Pancreas (tissue), 10 donors: ENCODE data around the gene BABAM2. TPM values are rescaled to one million over a fixed set of nuclear protein-coding genes. Genes with fewer than 3 reads are reported as not detected.
A peak's percentile ranks its signal among the peaks of the same experiment; 100 is the strongest.

Experiments
- ATAC-seq, 4 donors: fragments of 200-7000 bp; cut with Tn5 transposase; one replicate each; pipeline versions ENCODE4 v1.8.0 to v1.9.1; 2020; ENCODE audit warnings: mild to moderate bottlenecking in 4 of 4, moderate library complexity in 4 of 4
- DNase-seq, 6 donors: peaks; one replicate each; pipeline ENCODE4 v3.0.0-alpha.2; 2020
- FAIRE-seq: peaks from 2 replicates; lab custom pipeline; 2012; peaks lifted over from hg19 to GRCh38; lab: Jason Lieb, UNC
- H3K27ac ChIP-seq, 4 donors: fragments of 200-600 bp; sonication (generic); 1 replicate in 3 of 4; 2 replicates in 1 of 4; pipeline versions ENCODE4 v1.5.0 to v1.8.0; 2020
- H3K27me3 ChIP-seq, 4 donors: fragments of 200-600 bp; one replicate each; pipeline ENCODE4 v1.8.0; 2021
- H3K36me3 ChIP-seq, 3 donors: fragments of 200-600 bp; sonication (generic) in 1 of 3; one replicate each; pipeline versions ENCODE4 v1.5.0 to v1.8.0; 2020 to 2021
- H3K4me1 ChIP-seq, 3 donors: fragments of 200-600 bp; one replicate each; pipeline ENCODE4 v1.8.0; 2021
- H3K4me3 ChIP-seq, 4 donors: fragments of 200-600 bp; sonication (generic) in 2 of 4; one replicate each; pipeline versions ENCODE4 v1.5.0 to v1.8.0; 2020 to 2021
- H3K9me3 ChIP-seq, 4 donors: fragments of 200-600 bp; one replicate each; pipeline ENCODE4 v1.8.0; 2021
- CTCF ChIP-seq, 4 donors: fragments of 200-600 bp; sonication (generic) in 3 of 4; IDR thresholded peaks; one replicate each; pipeline versions ENCODE4 v1.5.0 to v1.8.0; 2021; ENCODE audit warnings: antibody characterized with exemption in 4 of 4
- WGBS, 2 donors: extraction: QIAGEN DNeasy Blood & Tissue Kit; methylation state at CpG; one replicate each; pipeline ENCODE4 v1.1.7; 2013; 5-methylcytosine and 5-hydroxymethylcytosine counted together
- intact Hi-C, 3 donors: fragments of 100-400 bp; cut with DNase I; formaldehyde crosslinking; loops; one replicate each; pipeline versions ENCODE4 v1.11.1 to v1.14.2; 2022
- polyA plus RNA-seq, 2 donors: library from polyadenylated mRNA; stranded (reverse); fragments of 200-250 nt; gene quantifications; one replicate each; pipeline ENCODE4 v1.2.3, GENCODE V29; 2013
- total RNA-seq, 6 donors: library from RNA; stranded (reverse); fragmentation: NEBNext Ultra II Directional in 4 of 6; extraction: Animal tissue kit (Norgen Biotek cat#: 25700) in 4 of 6; gene quantifications; one replicate each; pipeline versions ENCODE4 v1.2.1 to v1.2.4, GENCODE V29; 2021 to 2023
- donor health status: healthy with polysubstance abuse.
- donor health status: DM: no; HTN: no; CAD: no; lungs with moderate emphysema.
- donor health status: DM: no; HTN: no; CAD: no.
- donor health status: control.
- donor health status: control.
- donor health status: Bipolar disorder and iron deficiency.
- donor health status: DM: yes; HTN: yes; CAD: no.
- donor health status: DM: no; HTN: no; CAD: no.
- donor health status: DM: no; HTN: no; CAD: no.
- donor health status: DM: yes; HTN: yes; CAD: no.

Gene BABAM2
- total RNA-seq (10 to 100 TPM; 12.7 to 21.3 (median 16.3) TPM), polyA plus RNA-seq (10 to 100 TPM in 1 of 2 donors, 1 to 10 TPM in 1; 9.4 to 15.5 TPM)

GRCh38 chr2:27890146-27890923 is at the start of gene BABAM2, which contains the start of gene RBKS:
Gene BABAM2 (plus strand): TSS chr2:27890729. CDS start chr2:27894557, 3,828 bp downstream.
Gene RBKS (minus strand): TSS chr2:27890387. CDS start chr2:27890345, 42 bp downstream.
- H3K9me3 ChIP-seq: no peaks in the 10 kb centered on the region
- FAIRE-seq: no peak
- peak within 1 kb of the TSS; percentile 47 to 70 (median 62) for H3K4me3 ChIP-seq
- no peaks in the 10 kb centered on the region for H3K27me3 ChIP-seq
- H3K27ac ChIP-seq: peak within 1 kb of the TSS; percentile 82 to 95 (median 93)
- WGBS, 2 donors: 0% methylated on average over 57 to 79 of the region's 79 CpGs
- no peak for TF ChIP-seq CTCF (IDR thresholded peaks at IDR 0.05)
- intact Hi-C loops: no loop called here
- H3K4me1 ChIP-seq: peaks cover 0 to 13% (median 11%) of the 10 kb centered on the region in 3 donors
- peaks cover 0 to 7% (median 0%) of the 10 kb centered on the region in 3 donors for H3K36me3 ChIP-seq
- ATAC-seq: peak; percentile 95 to 98 (median 98)
- DNase-seq: peak; percentile 80 to 95 (median 89)

- Histone ChIP-seq H3K4me1 (no peaks in the 10 kb centered on the region), H3K27me3 (no peaks in the 10 kb centered on the region), H3K36me3 (peaks cover 0 to 5% (median 0%) of the 10 kb centered on the region in 3 donors), H3K4me3 (no peak overlapping the region), H3K27ac (no peak overlapping the region), H3K9me3 (no peaks in the 10 kb centered on the region)
- no peak for DNase-seq
- no peak for ATAC-seq
- WGBS, 2 donors: 89 to 96% methylated on average over 5 of the region's 5 CpGs
- TF ChIP-seq CTCF (IDR thresholded peaks at IDR 0.05): no peak
- intact Hi-C loops: no loop called here
- FAIRE-seq: no peak
These were observed 47.6 kb upstream of the BABAM2 start for GRCh38 chr2:27842894-27843293.

GRCh38 chr2:27843992-27844391 is 46.5 kb upstream of the BABAM2 start:
- Histone ChIP-seq H3K9me3 (no peaks in the 10 kb centered on the region), H3K27me3 (no peaks in the 10 kb centered on the region), H3K27ac (no peak overlapping the region), H3K4me1 (no peaks in the 10 kb centered on the region), H3K36me3 (peaks cover 0 to 5% (median 0%) of the 10 kb centered on the region in 3 donors), H3K4me3 (no peak overlapping the region)
- DNase-seq (no peak), ATAC-seq (no peak), FAIRE-seq (no peak)
- 98 to 100% methylated on average over 7 of the region's 7 CpGs for WGBS, 2 donors
- intact Hi-C loops: no loop called here
- TF ChIP-seq CTCF (IDR thresholded peaks at IDR 0.05): no peak

- Histone ChIP-seq H3K4me1 (no peaks in the 10 kb centered on the region), H3K27ac (no peak overlapping the region), H3K27me3 (no peaks in the 10 kb centered on the region), H3K4me3 (no peak overlapping the region), H3K36me3 (peaks cover 0 to 5% (median 0%) of the 10 kb centered on the region in 3 donors), H3K9me3 (no peaks in the 10 kb centered on the region)
- no peak for TF ChIP-seq CTCF (IDR thresholded peaks at IDR 0.05)
- ATAC-seq (no peak), DNase-seq (no peak), FAIRE-seq (no peak)
- intact Hi-C loops: no loop called here
- 81 to 91% methylated on average over 4 of the region's 4 CpGs for WGBS, 2 donors
These were observed 45.7 kb upstream of the BABAM2 start for GRCh38 chr2:27844821-27845255.

GRCh38 chr2:27847333-27847732 is 43.2 kb upstream of the BABAM2 start:
- Histone ChIP-seq H3K4me3 (no peak overlapping the region), H3K36me3 (peaks cover 0 to 5% (median 0%) of the 10 kb centered on the region in 3 donors), H3K27me3 (no peaks in the 10 kb centered on the region), H3K4me1 (no peaks in the 10 kb centered on the region), H3K27ac (no peak overlapping the region), H3K9me3 (no peaks in the 10 kb centered on the region)
- DNase-seq: no peak
- no peak for FAIRE-seq
- no peak for ATAC-seq
- intact Hi-C loops: no loop called here
- TF ChIP-seq CTCF (IDR thresholded peaks at IDR 0.05): no peak
- WGBS, 2 donors: 81 to 87% methylated on average over 2 of the region's 2 CpGs
